ENCODE data around the gene JAK1.

JAK1 gene

DNA sequence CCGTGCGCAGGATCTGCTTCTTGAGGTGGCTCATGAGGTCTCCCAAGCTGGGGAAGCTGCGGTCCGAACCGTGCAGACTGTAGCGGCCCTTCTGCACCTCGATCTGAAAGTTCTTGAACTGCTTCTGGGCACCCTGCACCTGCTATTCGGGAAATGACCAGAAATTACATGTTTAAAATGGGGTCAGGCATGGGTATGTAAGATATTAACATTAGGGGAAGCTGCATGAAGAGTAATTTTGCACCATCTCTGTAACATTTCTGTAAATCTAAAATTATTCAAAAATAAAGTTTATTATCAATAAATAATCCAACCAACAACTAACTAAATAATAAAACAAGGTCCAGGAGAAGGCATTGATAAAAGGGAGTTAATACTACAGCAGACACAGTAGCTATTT is 110.8 kb downstream of the JAK1 start:
- DNase-seq: no peak

GRCh38 chr1:64854674-64855073 is 111.7 kb downstream of the JAK1 start:
- no peak for DNase-seq

DNA sequence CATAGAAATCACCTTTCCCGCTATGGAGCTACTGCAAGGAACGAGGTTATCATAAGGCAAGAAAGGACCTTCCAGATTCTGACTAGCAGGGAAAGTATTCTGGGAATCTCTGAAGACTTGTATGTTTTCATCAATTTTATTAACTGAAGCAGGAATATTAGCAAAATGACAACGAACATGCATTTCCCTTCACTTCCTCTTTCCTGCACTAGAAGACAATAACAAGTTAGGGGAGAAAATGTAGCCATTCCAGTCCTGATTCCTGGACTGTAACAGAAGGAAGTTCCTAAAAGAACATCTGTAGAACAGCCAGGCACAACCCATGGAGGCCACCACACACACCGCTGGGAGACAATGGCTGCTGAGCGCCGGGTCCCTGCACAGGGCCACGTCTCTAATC is 114.7 kb downstream of the JAK1 start:
- no peak for DNase-seq

DNA sequence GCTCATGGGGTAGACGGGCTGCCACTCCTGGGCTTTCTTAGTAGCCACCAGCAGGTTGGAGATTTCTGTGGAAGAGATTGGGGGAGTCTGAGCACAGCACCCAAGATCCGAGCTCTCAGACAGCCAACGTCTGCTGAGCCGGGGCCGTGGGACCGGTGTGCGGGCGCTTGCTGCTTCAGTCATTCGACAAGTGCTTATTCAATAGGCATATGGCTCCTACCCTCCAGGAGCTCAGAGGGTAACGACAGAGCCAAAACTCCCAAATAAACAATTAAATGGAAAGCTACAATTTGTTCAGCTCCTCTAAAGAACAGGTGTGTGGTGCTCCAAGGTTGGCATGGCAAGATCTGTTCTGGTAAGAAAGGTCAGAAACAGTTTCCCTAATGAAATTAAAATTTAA is 115.5 kb downstream of the JAK1 start:
- no peak for DNase-seq

GRCh38 chr1:64849942-64850341 is 116.4 kb downstream of the JAK1 start:
- no peak for DNase-seq

GRCh38 chr1:64848803-64849202 is 117.5 kb downstream of the JAK1 start:
- no peak for DNase-seq

DNA sequence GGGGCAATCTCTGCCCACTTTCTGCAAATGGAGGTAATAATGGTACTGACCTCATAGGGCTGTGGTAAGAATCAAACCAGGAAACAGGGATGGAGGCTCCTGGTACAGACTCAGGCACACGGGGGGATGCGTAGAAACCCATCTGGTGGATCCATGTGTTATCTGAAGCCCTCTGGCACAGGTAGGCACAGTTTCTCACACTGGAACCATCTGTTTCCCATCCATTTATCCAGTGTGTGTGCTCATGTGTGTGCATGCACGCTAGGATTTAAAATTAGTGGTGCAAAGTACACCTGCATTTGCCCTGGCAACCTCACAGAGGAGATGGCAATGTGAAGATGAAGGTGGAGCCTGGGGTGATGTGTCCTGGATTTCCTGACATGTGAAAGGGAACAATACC is 118.2 kb downstream of the JAK1 start:
- DNase-seq: no peak

GRCh38 chr1:64847666-64848065 is 118.7 kb downstream of the JAK1 start:
- no peak for DNase-seq

DNA sequence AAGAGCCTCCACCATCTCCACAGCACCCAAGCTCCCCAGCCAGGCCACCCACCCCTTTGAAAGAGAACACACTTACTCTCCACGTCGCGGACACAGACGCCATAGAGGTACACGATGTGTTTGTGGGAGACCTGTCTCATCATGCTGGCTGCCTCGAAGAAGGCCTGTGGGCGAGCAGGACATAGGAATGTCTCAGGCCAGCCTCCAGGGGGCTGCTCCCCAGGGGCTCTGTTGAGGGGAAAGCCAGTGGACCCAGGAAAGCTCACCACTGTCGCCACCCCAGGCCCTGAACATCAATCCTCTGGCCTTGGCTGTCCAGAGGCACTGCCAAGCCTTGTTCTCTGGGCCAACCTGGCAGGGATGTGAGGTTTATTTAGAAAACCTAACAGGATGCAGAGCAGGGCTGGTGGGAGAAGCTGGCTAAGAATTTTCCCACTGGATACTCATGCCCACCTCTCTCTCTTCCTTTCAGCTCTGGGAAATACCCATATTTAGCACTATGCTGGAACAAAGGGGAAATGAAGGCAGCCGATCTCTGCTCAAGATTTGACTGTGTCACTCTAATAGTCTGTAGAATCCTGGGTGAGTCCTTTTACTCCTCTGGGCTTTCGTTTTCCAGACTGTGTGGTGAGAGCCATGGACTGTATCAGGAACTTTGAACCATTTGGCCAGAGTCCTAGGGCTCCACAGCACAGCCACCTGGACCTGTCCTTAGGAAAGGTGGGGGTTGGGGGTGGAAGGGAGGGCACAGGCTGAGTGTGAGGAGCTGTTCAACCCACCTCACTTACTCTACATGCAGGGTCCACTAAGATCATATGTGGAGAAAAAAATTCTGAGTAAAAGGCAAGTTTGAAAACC is 119.5 kb downstream of the JAK1 start:
- DNase-seq: no peak

DNA sequence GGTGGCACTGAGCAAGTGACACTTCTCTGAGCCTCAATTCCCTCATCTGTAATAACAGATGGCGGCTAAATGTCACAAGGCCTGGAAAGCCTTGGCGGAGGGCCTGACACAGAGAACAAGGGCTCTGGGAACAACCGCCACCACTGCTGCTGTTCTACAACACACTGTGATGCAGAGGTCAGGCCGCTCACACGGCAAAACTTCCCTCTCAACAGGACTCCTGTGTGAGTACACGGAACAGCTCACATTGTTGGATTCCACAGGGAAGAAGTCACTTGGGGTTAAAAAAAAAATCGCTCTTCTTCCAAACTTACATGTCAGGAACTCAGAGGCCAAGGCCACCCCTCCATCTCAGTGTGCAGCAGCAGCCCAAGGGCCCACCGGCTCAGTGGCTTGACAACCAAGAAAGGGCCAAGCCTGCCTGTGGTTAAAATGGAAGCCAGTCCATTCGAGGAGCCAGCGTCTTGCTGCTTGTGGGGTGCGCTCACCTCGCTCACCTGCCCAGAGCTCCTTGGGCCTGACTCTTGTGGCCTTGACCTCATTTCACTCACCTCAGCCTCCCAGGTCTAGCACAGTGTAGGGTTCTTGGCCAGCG is 120.4 kb downstream of the JAK1 start:
- DNase-seq: no peak

DNA sequence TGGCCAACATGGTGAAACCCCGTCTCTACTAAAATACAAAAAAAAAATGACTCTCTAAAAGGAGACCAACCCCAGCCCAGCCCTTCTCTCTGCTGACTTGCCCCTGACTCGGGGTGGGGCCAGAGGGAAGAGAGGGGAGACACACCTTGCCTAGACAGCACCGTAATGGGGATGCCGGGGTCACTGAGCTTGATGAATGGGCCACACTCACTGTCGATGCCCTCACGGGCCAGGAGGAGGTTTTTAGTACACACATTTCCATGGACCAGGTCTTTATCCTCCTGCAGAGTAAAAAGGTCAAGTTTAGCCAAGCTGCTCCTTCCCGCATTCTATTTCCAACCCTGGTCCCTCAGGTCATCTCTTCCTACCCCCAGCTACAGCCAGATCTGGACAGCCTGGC is 121.7 kb downstream of the JAK1 start:
- DNase-seq: no peak

GRCh38 chr1:64844175-64844574 is 122.2 kb downstream of the JAK1 start:
- DNase-seq: no peak

GRCh38 chr1:64843675-64844074 is 122.7 kb downstream of the JAK1 start:
- no peak for DNase-seq

DNA sequence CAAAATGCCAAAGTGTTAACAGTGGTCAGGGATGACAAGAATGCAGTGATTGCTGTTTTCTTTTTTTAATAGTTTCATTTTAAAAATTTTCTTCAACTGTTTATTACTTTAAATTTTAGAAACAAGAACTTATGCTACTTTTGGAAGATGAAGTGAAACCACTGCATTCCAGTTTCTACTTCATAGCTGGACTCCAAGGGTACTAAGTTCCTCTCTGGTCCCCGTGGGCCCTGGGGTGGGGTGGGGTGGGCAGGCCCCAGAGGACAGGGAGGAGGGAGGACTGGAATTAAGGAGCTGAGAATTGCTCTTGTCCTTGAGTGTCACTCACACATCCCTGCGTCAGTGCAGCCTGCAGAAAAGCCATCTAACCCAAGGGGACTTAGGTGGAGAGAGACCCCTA is 124.1 kb downstream of the JAK1 start:
- no peak for DNase-seq

- DNase-seq: no peak
Measured at GRCh38 chr1:64841330-64842065, 124.9 kb downstream of the JAK1 start.

GRCh38 chr1:64839732-64840405 is 126.5 kb downstream of the JAK1 start:
- no peak for DNase-seq

- no peak for DNase-seq
Measured at GRCh38 chr1:64839261-64839660, 127.1 kb downstream of the JAK1 start.

DNA sequence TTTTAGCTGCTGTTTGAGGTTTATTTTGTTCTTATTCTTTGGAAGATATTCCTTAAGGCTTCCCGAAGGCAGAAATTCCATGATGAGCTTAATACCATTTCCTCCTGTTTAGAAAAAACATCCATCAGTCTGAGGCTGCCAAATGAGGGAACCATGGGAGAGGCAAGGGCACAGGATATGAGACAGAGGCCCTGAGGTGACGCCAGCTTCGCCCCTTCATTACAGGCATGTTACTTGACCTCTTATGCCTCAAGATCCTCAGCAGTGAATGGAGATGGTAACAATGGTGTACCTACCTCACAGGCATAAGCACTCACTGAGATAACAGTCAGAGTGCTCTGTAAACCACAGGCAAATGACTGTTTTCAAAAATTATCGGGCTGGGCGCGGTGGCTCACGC is 127.9 kb downstream of the JAK1 start:
- DNase-seq: no peak

DNA sequence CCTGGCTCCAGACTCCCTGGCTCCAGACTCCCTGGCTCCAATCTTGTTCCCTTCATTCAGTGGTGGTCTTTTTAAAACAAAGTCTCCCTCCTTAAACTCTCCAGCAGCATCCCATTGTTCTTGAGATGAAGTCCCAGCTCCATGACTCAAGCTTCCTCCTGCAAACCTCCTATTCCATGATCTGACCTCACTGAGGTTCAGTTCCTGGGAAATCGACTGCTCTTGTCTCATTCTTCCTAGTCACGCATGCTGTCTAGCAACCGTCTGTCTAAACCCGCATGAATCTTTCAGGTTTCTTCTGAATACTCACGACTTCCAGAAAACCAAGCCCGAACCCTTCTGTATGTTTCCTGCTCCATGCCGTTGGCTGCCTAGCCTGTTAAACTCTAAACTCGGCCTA is 129.5 kb downstream of the JAK1 start:
- no peak for DNase-seq

GRCh38 chr1:64834734-64835133 is 131.6 kb downstream of the JAK1 start:
- DNase-seq: no peak

GRCh38 chr1:64830030-64830651 is 136.2 kb downstream of the JAK1 start:
- no peak for DNase-seq

GRCh38 chr1:64829411-64830029 is 136.8 kb downstream of the JAK1 start:
- no peak for DNase-seq

DNA sequence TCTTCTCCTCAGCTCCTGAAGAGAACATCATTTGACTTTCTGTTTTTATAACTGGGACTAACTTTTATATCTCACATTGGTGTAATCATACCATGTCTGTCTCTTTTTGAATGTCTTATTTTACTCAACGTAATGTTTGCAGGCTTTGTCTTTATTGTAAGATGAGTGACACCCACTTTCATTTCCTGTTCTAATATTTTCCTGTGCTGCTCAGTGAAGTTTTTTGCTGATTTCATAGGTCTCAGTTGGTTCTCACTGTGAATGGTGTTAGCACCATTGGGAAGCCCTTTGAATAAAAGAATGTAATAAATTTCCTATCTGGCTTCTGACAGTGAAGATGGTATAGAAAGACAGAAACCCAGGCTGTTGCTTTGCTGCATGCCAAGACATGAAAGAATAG is 137.5 kb downstream of the JAK1 start:
- DNase-seq: peak; percentile 27

Measured in CD4-positive, alpha-beta T cell treated with Interleukin-10 for 1 hour (primary cell).